ENCODE results near the gene ARMH4.

The ARMH4 gene

GRCh38 chr14:57960946-57961785 is 190.8 kb downstream of the ARMH4 start:
- H3K4me3 ChIP-seq (ENCODE audit: low read depth, low read length) = no peak overlapping the region
- DNase-seq (ENCODE audit: low read depth) = no peak
- in situ Hi-C loops (cut with HindIII; ENCODE audit: low sequenced_read_pairs) = no loop called here
- TF ChIP-seq, protein P1, sequence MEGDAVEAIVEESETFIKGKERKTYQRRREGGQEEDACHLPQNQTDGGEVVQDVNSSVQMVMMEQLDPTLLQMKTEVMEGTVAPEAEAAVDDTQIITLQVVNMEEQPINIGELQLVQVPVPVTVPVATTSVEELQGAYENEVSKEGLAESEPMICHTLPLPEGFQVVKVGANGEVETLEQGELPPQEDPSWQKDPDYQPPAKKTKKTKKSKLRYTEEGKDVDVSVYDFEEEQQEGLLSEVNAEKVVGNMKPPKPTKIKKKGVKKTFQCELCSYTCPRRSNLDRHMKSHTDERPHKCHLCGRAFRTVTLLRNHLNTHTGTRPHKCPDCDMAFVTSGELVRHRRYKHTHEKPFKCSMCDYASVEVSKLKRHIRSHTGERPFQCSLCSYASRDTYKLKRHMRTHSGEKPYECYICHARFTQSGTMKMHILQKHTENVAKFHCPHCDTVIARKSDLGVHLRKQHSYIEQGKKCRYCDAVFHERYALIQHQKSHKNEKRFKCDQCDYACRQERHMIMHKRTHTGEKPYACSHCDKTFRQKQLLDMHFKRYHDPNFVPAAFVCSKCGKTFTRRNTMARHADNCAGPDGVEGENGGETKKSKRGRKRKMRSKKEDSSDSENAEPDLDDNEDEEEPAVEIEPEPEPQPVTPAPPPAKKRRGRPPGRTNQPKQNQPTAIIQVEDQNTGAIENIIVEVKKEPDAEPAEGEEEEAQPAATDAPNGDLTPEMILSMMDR (IDR thresholded peaks at IDR 0.05; ENCODE audit: low read depth, low read length, missing control alignments) = no peak

GRCh38 chr14:57957441-57957840 is 194.6 kb downstream of the ARMH4 start:
- no peak for DNase-seq (ENCODE audit: low read depth)
- H3K4me3 ChIP-seq (ENCODE audit: low read depth, low read length) = no peak overlapping the region
- TF ChIP-seq, protein P1 (IDR thresholded peaks at IDR 0.05; ENCODE audit: low read depth, low read length, missing control alignments) = no peak
- in situ Hi-C loops (cut with HindIII; ENCODE audit: low sequenced_read_pairs) = no loop called here

Data from astrocyte of the cerebellum (primary cell).